Liver (tissue), 3 donors: Measurements from ENCODE around the gene RNF8.

Source experiments
- RAD21 ChIP-seq, 2 donors: IDR thresholded peaks; 2 replicates each; pipeline ENCODE4 v1.6.1; 2016; ENCODE audit warnings: antibody characterized with exemption in 2 of 2, mild to moderate bottlenecking in 2 of 2
- RXRA ChIP-seq, 2 donors: IDR thresholded peaks; 2 replicates each; pipeline ENCODE4 v1.6.1; 2017 to 2018; ENCODE audit warnings: antibody characterized with exemption in 2 of 2, mild to moderate bottlenecking in 1 of 2
- TF ChIP-seq, protein P1 (sequence below): fragments of 150-350 bp; IDR thresholded peaks from 2 replicates; pipeline ENCODE4 v1.5.1; 2017; ENCODE audit warnings: improper control_type of control experiment, low read depth, low read length; ENCODE audit not compliant: missing input control
- TF ChIP-seq, protein P2 (sequence below): IDR thresholded peaks from 2 replicates; pipeline ENCODE4 v1.6.1; 2016; ENCODE audit warnings: antibody characterized with exemption
- TF ChIP-seq, protein P3 (sequence below): IDR thresholded peaks from 2 replicates; pipeline ENCODE4 v1.6.1; 2016; ENCODE audit warnings: antibody characterized with exemption
- donor health status: healthy.
- donor health status: healthy.

DNA sequence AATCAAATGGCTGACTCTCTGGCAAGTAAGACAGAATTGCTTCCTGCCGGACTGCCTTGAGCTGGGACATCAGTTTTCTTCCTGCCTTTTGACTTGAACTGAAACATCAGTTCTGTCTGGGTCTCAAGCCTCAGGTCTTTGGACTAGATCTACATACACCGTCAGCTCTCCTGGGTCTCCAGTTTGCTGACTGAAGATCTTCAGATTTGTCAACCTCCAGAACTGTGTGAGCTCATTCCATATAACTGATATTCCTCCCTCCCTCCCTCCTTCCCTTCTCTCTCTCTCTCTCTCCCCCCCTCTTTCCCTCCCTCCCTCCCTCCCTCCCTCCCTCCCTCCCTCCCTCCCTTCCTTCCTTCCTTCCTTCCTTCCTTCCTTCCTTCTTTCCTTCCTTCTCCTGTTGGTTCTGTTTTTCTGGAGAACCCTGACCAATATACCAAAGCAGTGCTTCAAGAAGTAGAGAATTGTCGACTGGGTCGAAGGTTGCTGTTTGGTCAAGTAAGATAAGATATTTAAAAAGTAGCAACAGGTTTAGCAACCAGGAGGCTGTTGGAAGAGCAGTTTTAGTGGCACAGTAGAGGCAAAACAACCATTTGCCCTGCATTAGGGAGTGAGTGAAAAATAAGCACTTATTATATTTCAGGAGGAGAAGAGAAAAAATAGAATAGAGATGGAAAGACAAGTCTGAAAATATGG is 46.2 kb downstream of the RNF8 start:
- TF ChIP-seq, protein P1, sequence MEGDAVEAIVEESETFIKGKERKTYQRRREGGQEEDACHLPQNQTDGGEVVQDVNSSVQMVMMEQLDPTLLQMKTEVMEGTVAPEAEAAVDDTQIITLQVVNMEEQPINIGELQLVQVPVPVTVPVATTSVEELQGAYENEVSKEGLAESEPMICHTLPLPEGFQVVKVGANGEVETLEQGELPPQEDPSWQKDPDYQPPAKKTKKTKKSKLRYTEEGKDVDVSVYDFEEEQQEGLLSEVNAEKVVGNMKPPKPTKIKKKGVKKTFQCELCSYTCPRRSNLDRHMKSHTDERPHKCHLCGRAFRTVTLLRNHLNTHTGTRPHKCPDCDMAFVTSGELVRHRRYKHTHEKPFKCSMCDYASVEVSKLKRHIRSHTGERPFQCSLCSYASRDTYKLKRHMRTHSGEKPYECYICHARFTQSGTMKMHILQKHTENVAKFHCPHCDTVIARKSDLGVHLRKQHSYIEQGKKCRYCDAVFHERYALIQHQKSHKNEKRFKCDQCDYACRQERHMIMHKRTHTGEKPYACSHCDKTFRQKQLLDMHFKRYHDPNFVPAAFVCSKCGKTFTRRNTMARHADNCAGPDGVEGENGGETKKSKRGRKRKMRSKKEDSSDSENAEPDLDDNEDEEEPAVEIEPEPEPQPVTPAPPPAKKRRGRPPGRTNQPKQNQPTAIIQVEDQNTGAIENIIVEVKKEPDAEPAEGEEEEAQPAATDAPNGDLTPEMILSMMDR: no peak
- TF ChIP-seq, protein P2, sequence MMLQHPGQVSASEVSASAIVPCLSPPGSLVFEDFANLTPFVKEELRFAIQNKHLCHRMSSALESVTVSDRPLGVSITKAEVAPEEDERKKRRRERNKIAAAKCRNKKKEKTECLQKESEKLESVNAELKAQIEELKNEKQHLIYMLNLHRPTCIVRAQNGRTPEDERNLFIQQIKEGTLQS: no peak
- TF ChIP-seq RAD21 (IDR thresholded peaks at IDR 0.05): no peak
- TF ChIP-seq, protein P3, sequence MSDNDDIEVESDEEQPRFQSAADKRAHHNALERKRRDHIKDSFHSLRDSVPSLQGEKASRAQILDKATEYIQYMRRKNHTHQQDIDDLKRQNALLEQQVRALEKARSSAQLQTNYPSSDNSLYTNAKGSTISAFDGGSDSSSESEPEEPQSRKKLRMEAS: no peak
- no peak for TF ChIP-seq RXRA (IDR thresholded peaks at IDR 0.05)
